Stimulated activated naive CD8-positive, alpha-beta T cell treated with anti-CD3 and anti-CD28 coated beads, Interleukin-15, Interleukin-2, amounts not matched to agents 100 U/mL and 50 U/mL, for 24 hours (primary cell): ENCODE data around the gene RFESD.

ENCODE experiments used
- ATAC-seq: fragments of 150-1000 bp; cut with Tn5 transposase; one replicate; pipeline ENCODE4 v1.10.0; 2021
- DNase-seq: peaks from one replicate; pipeline ENCODE4 v3.0.0; 2021

The RFESD gene

DNA sequence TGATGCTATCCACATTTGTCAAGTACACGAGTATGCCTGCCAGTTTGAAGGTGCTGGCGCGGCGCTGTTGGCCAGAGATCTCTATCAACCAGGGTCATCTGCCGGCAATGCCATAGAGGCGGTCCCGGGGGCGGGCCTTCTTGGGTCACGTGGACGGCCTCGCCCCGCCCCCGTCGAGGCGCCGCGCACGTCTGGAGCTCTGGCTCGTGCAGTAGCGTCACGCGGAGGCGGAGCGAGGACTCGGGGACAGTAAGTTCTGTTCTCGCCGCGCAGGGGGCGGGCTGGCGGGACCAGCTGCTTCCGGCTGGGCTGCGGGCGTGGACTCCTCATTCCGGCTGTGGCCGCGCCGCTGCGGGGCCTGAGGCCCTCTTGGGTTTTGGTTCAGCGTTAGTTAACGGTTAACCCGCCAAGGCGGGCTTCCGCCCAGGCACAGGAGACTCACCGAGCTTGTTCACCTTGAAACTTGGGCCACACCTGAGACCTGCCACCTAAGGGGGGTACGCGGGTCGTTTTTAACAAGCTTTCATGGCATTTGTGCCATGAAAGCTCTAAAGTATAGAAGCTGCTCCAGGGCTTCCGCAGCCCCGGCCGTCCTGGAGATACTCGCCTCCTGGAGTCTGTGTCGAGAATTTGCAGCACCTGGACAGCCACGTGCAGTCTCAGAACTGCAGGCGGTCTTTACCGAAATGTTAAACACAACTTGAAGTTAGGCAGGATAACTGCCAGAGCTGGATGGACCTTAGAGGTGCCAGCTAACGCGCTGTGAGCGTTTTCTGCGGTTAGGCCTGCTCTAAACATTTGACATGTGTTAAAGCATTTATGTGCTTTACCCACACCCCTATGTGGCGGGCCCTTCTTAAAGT, at the start of gene RFESD:
Gene RFESD, plus strand, starts transcription at position 209 of the 863 bp plus-strand sequence. CDS start 5,495 bp downstream, outside the sequence.
- ATAC-seq, result peak; percentile 98
- DNase-seq, result peak; percentile 98

DNA sequence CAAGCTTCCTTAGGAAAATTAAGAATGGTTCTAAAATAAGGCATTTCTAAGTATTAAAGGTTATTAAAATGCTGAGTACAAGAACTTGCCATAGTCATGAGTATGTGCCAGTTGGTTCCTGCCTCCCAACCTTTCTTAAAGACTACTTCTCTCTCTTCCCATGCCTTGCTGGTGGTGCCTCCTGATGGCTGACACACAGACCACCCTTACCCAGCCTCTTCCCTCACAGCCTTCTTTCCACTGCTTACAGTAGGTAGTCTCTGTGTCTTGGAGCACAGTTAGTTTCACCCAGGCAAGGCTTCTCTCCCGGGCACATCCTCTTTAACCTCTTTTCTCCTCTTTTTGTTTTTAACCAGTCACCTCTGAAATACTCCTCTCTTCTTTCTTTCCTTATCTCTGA, 47.3 kb upstream of the RFESD start:
- ATAC-seq, result no peak
- no peak for DNase-seq

DNA sequence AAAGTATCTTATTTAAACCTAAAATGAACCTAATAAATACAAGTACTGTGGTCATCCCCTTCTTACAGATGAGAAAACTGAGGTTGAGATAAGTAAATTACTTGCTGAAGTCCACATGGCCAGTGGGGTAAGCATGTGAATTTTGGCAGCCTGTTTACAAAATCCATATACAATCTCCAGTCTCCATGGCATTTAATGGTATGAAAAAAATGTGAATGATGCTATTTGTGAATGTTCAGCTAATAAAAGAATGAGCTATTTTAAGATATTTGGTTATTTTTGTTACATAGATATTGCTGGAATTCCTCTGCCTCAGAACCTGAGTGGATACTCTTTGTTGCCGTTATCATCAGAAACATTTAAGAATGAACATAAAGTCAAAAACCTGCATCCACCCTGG, 46.0 kb upstream of the RFESD start:
- ATAC-seq, result no peak
- no peak for DNase-seq

DNA sequence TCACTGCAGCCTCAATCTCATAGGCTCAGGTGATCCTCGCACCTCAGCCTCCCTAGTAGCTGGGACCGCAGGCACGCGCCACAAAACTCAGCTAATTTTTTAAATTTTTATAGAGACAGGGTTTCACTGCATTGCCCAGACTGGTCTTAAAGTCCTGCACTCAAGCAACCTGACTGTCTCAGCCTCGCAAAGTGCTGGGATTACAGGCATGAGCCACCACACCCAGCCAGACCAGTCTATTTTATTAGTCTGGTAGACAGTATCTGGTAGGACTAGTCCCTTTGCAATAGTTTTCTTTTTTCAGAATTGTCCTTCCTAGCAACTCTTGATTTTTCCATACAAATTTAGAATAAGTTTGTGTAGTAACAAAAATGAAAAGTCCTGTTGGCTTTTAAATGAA, 40.8 kb upstream of the RFESD start:
- ATAC-seq (no peak), DNase-seq (no peak)

DNA sequence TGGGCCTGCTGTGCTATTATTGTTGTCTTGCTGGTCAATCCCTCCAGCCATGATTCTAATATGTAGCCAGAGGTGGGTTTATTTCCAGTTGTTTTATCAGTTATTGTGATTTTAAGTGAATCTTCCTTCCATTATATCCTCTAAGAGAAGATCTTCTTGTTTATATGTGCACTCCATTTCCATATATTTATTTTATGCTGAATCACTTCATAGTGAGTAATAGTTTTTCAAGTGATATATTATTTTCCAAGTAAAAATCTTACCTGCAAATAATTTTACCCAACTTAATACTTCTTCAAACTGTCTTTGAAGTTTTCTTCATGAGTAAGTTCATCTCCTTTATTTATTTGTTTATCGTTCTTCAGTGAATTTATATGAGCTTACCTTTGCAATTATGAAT, 40.2 kb upstream of the RFESD start:
- DNase-seq (no peak), ATAC-seq (no peak)

DNA sequence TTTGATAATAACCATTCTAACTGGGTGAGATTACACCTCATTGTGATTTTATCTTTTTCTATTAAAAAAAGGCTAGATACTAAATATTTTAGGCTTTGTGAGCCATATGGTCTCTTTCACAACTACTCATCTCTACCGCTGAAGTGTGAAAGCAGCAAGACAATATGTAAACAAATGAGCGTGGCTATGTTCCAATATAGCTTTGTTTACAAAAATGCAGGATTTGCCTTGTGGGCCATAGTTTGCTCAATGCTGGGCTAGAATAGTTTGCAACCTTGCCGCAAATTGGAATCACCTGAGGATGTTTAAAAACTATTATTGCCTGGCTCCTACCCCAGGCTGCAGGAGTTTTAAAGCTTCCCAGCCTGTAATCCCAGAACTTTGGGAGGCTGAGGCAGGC, 36.9 kb upstream of the RFESD start:
- ATAC-seq (no peak), DNase-seq (no peak)

DNA sequence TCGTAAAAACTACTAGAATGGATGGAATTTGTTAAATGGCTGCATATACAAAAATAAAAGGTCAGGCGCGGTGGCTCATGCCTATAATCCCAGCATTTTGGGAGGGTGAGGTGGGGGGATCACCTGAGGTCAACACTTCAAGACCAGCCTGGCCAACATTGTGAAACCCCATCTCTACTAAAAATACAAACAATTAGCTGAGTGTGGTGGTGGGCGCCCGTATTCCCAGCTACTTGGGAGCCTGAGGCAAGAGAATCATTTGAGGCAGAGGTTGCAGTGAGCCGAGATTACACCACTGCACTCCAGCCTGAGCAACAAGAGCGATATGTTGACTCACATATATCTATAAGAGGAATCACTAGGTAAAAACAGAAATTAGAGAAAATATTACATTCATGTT, 36.0 kb upstream of the RFESD start:
- ATAC-seq (no peak), DNase-seq (no peak)

DNA sequence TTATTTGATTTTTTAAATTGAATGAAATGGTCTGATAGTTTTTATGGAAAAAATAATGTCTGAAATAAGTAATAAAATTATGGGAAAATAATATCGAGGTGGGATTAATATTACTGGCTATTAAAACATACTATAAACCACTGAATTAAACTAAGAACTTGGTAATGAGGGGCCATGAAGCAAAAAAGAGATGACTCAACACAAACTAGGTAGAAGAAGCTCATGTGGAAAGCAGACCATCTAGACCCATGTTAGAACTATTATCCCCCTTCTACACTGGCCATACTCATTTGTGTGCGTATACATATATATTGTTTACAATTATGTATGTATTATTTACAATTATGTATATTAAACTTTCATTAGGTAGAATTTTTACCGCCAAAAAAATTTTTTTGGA, 35.2 kb upstream of the RFESD start:
- DNase-seq (no peak), ATAC-seq (no peak)

DNA sequence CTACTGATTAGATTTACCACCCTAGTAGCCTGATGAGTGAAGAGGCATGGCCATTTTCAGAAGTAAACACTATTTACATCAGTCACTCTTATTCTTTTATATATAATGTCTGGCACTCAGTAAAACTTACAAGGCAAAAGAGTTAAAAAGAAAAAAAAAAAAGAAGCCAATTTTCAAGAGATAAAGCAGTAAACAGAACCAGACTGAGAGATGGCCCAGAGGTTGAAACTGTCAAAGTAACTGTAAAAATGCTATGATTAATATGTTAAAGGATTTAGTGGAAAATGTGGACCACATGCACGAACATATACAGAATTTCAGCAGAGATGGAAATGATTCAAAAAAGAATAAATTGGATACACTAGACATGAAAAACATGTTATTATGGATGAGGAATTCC, 33.1 kb upstream of the RFESD start:
- DNase-seq, result no peak
- no peak for ATAC-seq

DNA sequence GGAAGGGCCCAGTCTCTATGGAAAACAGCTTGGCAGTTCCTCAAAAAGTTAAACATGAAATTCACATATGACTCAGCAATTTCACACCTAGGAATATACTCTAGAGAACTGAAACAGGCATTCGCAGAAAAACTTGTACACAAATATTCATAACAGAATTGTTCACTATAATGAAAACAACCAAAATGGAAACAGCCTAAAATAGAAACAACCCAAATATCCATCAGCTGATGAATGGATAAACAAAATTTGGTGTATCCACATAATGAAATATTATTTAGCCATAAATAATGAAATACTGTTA, 31.5 kb upstream of the RFESD start:
- ATAC-seq, result no peak
- DNase-seq, result no peak

DNA sequence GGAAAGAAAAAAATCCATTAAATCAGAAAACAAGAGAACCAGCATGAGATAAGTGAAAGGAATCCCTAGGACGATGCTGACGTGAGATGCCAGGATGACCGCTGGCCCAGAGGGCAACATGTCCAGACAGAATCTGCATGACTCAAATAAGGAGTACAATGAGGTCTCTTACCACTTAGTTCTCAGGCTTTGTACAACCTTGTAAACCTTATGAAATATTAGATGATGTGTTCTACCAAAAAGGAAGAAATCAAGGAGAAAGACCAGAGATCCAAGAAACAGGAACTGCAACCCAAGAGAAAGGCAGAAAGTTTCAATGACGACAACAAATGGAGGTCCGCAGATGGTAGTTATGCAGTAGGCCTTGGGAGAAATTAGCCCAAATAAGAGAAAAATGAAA, 29.5 kb upstream of the RFESD start:
- DNase-seq, result no peak
- ATAC-seq, result no peak

DNA sequence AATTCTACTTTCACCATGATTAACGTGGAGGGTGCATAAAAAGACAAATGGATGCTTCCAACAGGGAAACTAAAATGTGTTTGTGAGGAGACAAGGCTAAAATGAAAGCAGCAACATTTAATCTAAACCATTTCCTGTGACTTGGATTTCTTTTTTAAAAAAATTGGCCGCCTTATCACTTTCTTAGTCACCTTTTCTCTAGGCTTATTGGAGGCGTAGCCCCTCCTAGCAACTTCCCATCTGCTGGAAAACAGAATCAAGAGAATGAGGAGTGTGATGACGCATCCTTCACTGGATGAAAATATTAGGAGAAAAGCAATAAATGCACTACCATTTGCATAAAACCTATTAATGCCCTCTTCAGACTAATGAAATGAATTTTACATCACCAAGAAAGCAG, 27.5 kb upstream of the RFESD start:
- DNase-seq (no peak), ATAC-seq (no peak)

DNA sequence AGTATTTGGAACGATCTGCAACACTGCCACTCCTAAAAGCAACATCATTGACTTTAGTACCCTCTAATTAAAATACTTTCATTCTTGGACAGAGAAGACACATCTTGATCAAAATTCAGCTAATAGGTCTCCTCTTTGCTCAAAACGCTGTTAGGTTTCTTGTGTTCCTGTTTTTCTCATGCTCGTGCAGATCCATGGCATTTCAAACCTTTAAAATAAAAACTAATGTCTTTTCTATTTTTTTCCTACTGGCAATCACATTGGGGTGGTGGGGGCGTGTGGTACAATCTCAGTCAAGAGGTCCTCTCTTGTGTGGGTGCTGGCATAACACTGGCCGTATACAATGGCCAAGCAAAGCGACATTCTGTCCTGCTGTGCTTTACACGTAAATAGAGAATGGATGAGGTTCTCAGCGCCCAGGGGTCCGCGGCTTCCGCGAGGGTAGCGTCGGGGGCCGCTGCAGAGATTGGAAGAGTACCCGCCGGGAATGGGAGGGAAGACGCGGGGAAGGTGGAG, 27.0 kb upstream of the RFESD start:
- ATAC-seq (no peak), DNase-seq (peak; percentile 11)

DNA sequence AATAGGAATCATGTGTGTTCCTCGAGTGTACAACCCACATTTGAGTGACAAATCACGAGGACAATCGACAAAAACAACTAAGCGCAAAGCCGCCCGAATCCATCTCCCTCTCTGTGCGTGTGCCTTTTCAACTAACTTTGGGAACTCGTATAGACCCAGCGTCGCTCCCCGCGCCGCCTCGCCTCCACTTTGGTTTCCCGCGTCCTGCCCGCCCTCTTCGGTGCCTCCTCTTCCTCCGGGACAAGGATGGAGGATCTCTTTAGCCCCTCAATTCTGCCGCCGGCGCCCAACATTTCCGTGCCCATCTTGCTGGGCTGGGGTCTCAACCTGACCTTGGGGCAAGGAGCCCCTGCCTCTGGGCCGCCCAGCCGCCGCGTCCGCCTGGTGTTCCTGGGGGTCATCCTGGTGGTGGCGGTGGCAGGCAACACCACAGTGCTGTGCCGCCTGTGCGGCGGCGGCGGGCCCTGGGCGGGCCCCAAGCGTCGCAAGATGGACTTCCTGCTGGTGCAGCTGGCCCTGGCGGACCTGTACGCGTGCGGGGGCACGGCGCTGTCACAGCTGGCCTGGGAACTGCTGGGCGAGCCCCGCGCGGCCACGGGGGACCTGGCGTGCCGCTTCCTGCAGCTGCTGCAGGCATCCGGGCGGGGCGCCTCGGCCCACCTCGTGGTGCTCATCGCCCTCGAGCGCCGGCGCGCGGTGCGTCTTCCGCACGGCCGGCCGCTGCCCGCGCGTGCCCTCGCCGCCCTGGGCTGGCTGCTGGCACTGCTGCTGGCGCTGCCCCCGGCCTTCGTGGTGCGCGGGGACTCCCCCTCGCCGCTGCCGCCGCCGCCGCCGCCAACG, 26.3 kb upstream of the RFESD start, which contains the start of gene GPR150:
Gene GPR150, plus strand, starts transcription at position 58 of the 840 bp plus-strand sequence. Its CDS starts 189 bp downstream, at position 247.
- DNase-seq (peak; percentile 73), ATAC-seq (peak; percentile 64)

DNA sequence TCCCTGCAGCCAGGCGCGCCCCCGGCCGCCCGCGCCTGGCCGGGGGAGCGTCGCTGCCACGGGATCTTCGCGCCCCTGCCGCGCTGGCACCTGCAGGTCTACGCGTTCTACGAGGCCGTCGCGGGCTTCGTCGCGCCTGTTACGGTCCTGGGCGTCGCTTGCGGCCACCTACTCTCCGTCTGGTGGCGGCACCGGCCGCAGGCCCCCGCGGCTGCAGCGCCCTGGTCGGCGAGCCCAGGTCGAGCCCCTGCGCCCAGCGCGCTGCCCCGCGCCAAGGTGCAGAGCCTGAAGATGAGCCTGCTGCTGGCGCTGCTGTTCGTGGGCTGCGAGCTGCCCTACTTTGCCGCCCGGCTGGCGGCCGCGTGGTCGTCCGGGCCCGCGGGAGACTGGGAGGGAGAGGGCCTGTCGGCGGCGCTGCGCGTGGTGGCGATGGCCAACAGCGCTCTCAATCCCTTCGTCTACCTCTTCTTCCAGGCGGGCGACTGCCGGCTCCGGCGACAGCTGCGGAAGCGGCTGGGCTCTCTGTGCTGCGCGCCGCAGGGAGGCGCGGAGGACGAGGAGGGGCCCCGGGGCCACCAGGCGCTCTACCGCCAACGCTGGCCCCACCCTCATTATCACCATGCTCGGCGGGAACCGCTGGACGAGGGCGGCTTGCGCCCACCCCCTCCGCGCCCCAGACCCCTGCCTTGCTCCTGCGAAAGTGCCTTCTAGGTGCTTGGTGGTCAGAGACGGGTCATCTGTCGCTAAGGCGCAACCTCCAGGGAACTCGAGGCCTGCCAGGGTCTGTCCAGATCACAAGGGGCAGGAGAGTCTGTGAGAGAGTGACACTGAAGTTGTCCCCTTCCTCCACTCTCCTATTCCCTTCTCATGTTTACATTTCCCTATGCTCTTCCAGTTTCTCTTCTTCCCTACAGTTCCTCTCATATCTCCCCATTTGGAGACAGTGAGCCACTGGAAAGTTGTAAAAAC, 25.4 kb upstream of the RFESD start:
- peak; percentile 51 for DNase-seq
- peak; percentile 60 for ATAC-seq

DNA sequence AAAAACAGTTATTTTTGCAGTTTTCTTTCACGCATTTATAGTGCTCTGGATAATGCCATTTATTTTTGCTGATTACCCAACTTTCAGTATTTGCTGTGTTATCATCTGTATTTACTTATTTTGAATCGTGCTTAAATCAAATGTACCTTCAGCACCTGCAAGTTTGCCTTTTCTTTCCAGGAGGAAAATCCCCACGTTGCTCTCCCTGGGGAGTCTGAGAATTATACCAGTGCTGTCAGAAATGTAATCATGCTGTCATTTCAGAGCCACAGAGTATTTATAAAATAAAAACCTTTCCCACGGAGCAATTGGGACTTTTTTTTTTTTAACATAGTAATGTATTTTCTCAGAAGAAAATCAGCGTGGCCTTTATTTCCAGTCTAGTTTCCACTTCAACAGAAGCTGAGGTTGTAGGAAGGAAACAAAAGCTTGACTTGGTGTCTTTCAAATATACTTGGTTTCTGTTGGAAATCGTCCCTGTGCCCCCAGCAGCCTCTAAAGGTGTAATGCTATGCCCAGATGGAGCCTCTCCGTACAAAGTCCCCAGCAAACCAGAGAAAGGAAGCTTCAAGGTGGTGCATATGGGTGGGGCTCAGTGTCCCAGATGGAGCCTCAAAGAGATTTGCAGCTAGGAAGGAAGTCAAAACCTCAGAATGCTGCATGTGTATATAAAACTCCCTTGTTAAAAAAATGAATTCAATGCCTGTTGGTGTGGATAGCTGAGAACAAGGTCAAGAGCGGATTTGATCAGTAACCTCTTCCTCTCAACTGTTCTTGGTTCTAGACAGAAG, 24.5 kb upstream of the RFESD start:
- no peak for ATAC-seq
- DNase-seq, result no peak

DNA sequence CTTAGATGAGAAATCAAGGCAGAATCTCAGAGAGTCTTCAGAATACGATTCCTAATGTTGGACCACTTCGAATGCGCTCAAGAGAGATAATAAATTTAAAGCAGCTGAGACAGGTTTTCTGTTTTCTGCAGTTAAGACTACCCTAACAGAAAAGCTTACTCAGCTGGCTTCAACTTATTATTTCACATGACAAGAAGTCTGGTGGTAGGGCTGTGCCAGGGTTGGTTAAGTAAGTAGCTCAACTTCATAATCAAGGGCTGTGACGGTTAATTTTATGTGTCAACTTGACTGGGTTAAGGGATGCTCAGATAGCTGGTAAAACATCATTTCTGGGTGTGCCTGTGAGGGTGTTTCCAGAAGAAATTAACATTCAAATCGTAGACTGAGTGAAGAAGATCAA, 22.9 kb upstream of the RFESD start:
- no peak for DNase-seq
- ATAC-seq, result no peak

DNA sequence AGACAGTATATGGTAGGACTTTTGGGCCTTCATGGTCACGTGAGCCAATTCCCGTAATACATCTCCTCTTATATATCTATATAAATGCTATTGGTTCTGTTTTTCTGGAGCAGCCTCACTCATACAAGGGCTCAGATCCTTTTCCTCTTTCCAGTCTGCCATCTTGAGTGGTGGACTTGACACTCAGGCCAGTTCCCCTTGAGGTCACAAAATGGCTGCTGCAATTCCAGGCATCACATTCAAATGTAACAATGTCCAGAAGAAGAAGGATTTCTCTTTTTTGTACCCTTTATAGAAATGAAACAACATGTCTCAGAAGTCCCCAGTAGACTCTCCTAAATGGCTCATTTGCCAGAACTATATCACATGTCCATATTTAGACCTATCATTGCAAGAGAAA, 22.2 kb upstream of the RFESD start:
- ATAC-seq (no peak), DNase-seq (no peak)

DNA sequence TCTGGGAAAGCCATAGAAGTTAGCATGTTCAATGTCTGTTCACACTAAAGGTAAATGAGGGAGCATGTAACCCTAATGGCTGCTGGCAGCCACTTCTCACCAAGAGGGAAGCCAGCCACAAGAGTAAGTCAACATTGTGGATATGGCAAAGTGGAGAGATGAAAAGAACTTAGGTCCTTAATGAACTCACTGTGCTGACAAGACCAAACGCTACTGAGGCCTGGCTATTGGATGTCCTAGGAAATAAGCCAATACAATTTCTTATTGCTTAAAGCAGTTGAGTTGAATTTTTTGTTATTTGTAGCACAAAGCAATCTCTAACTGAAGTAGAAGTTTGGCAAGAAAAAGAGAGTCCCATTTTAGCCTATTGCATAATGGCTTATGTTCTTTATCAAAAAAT, 19.9 kb upstream of the RFESD start:
- DNase-seq (no peak), ATAC-seq (no peak)

DNA sequence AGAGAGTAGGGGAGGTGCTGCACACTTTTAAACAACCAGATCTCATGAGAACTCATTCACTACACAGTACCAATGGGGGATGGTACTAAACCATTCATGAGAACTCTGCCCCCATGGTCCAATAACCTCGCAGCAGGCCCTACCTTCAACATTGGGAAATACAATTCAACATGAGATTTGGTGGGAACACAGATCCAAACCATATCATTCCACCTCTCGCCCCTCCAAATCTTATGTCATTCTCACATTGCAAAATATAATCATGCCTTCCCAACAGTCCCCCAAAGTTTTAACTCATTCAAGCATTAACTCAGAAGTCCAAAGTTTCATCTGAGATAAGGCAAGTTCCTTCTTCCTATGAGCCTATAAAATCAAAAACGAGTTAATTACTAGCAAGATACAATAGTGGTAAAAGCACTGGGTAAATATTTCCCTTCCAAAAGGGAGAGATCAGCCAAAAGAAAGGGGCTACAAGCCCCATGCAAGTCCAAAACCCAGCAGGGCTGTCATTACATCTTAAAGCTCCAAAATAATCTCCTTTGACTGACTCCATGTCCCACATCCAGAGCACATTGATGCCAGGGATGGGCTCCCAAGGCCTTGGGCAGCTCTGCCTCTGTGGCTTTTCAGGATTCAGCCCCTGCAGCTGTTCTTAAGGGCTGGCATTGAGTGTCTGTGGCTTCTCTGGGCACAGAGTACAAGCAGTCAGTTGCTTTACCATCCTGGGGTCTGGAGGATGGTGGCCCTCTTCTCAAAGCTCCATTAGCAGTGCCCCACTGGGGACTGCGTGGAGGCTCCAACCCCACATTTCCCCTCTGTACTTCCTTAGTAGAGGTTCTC, 18.4 kb upstream of the RFESD start:
- ATAC-seq, result no peak

More for the DNA sequence above, 18.4 kb upstream of the RFESD start:
- DNase-seq, result no peak
